Measurements from ENCODE around the gene GPR153.

Gene GPR153

DNA sequence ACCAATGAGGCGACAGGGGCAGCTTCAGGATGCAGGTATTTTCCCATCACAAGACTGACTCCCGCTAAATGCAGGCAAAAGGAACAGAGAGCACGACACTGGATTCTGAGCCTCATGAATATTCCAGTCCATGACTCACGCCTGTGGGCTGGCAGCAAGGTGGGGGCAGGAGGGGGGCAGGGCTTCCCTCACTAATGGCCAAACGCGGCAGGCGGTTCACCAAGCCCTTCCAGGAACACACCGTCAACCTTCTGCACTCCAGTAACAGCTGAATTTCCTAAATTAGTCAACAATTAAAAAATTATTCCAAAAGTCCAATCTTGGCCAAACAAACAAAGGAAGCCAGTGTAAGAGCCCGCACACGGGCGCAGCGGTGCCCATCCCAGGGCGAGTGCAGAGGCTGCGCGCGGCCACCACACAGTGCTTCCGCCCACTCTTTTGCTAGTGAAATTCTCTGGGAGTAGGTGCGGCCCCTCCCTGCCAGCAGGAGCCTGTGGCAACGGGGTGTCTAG, 12.5 kb upstream of the GPR153 start:
- TF ChIP-seq CTCF (IDR thresholded peaks at IDR 0.05; ENCODE audit: low read depth, low read length): no peak
- DNase-seq (ENCODE audit: extremely low read depth, low read depth): no peak

DNA sequence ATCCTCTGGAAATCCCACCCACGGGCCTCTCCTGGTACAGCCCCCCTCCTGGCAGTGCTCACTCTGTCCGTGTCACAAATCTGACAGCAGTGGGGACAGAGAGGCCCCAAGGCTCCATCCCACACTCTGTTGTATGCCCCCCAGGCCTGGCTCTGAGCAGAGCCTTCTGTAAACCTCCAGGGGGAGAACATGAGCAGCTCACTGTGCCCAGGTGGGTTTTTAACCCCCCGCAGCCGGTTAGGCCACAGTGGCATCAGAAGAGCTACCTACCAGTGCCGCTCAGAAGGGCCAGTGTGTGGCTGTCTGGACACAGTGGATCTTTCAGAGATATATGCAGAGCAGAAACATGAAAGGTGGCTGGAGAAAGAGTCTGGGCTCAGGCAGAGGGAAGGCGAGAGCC, 12.0 kb upstream of the GPR153 start:
- DNase-seq (ENCODE audit: extremely low read depth, low read depth): no peak
- peak; percentile 21 for TF ChIP-seq CTCF (IDR thresholded peaks at IDR 0.05; ENCODE audit: low read depth, low read length)

DNA sequence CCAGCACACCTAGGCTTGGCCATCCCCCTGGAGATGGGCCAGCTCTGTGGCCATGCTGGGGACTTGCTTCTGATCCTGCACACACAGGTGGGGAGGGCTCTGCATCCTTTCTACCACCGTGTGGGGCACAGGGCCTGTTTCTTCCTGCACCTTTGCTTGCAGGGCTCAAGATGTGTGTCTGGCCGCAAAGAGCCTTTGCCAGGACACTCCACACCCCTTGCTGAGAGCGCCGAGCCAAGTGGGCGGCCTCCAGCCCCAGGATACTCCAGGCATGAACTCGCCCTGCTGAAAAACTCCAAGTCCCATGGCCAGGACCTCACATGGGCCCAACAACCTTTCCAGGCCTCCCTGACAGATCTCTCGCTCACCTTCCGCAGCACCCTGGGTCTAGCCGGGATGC, 11.6 kb upstream of the GPR153 start:
- no peak for TF ChIP-seq CTCF (IDR thresholded peaks at IDR 0.05; ENCODE audit: low read depth, low read length)

GRCh38 chr1:6271554-6271953, 10.7 kb upstream of the GPR153 start:
- no peak for TF ChIP-seq CTCF (IDR thresholded peaks at IDR 0.05; ENCODE audit: low read depth, low read length)
- no peak for DNase-seq (ENCODE audit: extremely low read depth, low read depth)

More for the DNA sequence above, 11.6 kb upstream of the GPR153 start:
- DNase-seq (ENCODE audit: extremely low read depth, low read depth): no peak

DNA sequence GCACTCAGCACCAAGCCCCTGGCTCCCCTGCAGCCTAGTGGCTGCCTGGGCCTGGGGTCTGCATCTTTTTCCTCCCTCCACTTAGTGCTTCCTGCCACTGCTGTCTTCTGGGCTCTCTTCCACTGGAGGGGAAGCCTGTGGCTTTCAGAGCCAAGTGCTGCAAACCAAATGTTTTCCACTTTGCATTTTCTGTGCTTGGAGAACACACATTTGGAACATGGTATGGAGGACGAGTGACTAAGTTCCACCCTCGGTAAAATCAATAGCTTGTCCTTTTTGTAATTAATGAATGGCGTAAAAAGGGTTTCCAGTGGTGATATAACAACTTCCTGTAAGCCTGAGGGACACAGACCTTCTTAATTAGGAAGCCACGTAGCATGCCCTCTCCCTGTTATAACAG, 10.1 kb upstream of the GPR153 start:
- DNase-seq (ENCODE audit: extremely low read depth, low read depth): no peak
- no peak for TF ChIP-seq CTCF (IDR thresholded peaks at IDR 0.05; ENCODE audit: low read depth, low read length)

- no peak for TF ChIP-seq CTCF (IDR thresholded peaks at IDR 0.05; ENCODE audit: low read depth, low read length)
- DNase-seq (ENCODE audit: extremely low read depth, low read depth): no peak
These were observed 9.5 kb upstream of the GPR153 start for GRCh38 chr1:6270401-6270800.

GRCh38 chr1:6269720-6270400, 9.0 kb upstream of the GPR153 start:
- DNase-seq (ENCODE audit: extremely low read depth, low read depth): no peak
- TF ChIP-seq CTCF (IDR thresholded peaks at IDR 0.05; ENCODE audit: low read depth, low read length): no peak
